MM.1S (cell line): Measurements from ENCODE around the gene FOXP1.

ENCODE experiments used
- DNase-seq: peaks from one replicate; pipeline ENCODE4 v3.0.0-alpha.2; 2015
- H2AFZ ChIP-seq: fragments of 300-600 bp; sonication (generic); 2 replicates; pipeline ENCODE4 v1.6.0; 2016; ENCODE audit warnings: antibody characterized with exemption, low read length
- H3F3A ChIP-seq: fragments of 300-600 bp; sonication (generic); 2 replicates; pipeline ENCODE4 v1.6.1; 2016; ENCODE audit warnings: mild to moderate bottlenecking, antibody characterized with exemption, low read length, moderate library complexity, mixed read lengths; ENCODE audit not compliant: insufficient read depth
- H3K27ac ChIP-seq: fragments of 300-600 bp; sonication (generic); 2 replicates; pipeline ENCODE4 v1.5.1; 2016; ENCODE audit warnings: mild to moderate bottlenecking, low read length
- H3K27me3 ChIP-seq: fragments of 300-600 bp; sonication (generic); replicated peaks from 2 replicates; pipeline ENCODE4 v1.6.0; 2016; ENCODE audit warnings: low read length; ENCODE audit not compliant: insufficient read depth
- H3K36me3 ChIP-seq: fragments of 300-600 bp; sonication (generic); replicated peaks from 2 replicates; pipeline ENCODE4 v1.6.1; 2016; ENCODE audit warnings: mild to moderate bottlenecking, low read length, mixed read lengths; ENCODE audit not compliant: insufficient read depth
- H3K4me1 ChIP-seq: fragments of 300-600 bp; sonication (generic); 2 replicates; pipeline ENCODE4 v1.6.1; 2016; ENCODE audit warnings: low read length, mixed read lengths
- H3K4me2 ChIP-seq: fragments of 300-600 bp; sonication (generic); 2 replicates; pipeline ENCODE4 v1.6.0; 2016; ENCODE audit warnings: low read depth, low read length
- H3K4me3 ChIP-seq: fragments of 300-600 bp; sonication (generic); 2 replicates; pipeline ENCODE4 v1.5.1; 2016; ENCODE audit warnings: low read length, mixed read lengths
- H3K79me2 ChIP-seq: fragments of 300-600 bp; sonication (generic); 2 replicates; pipeline ENCODE4 v1.6.1; 2016; ENCODE audit warnings: mixed run types, low read length, mixed read lengths
- H3K9ac ChIP-seq: fragments of 300-600 bp; sonication (generic); 2 replicates; pipeline ENCODE4 v1.6.1; 2016; ENCODE audit warnings: low read length, mixed read lengths
- H3K9me2 ChIP-seq: fragments of 300-600 bp; sonication (generic); replicated peaks from 2 replicates; pipeline ENCODE4 v1.6.1; 2016; ENCODE audit warnings: mild to moderate bottlenecking, low read length, mixed read lengths; ENCODE audit not compliant: insufficient read depth
- H3K9me3 ChIP-seq: fragments of 300-600 bp; sonication (generic); replicated peaks from 2 replicates; pipeline ENCODE4 v1.6.1; 2016; ENCODE audit warnings: mild to moderate bottlenecking, low read length, mixed read lengths; ENCODE audit not compliant: insufficient read depth
- H4K20me1 ChIP-seq: fragments of 300-600 bp; sonication (generic); 2 replicates; pipeline ENCODE4 v1.6.1; 2016; ENCODE audit warnings: mild to moderate bottlenecking, low read length, moderate library complexity, mixed read lengths; ENCODE audit not compliant: insufficient read depth
- EZH2 ChIP-seq: fragments of 300-600 bp; sonication (generic); optimal IDR thresholded peaks from 2 replicates; pipeline ENCODE3; 2017; ENCODE audit warnings: low read depth, mild to moderate bottlenecking, antibody characterized with exemption, low read length, mixed read lengths
- EZH2phosphoT487 ChIP-seq: fragments of 300-600 bp; sonication (generic); IDR thresholded peaks from 2 replicates; pipeline ENCODE4 v1.6.1; 2018; ENCODE audit warnings: antibody characterized with exemption, low read length
- TF ChIP-seq, protein P1 (sequence below): fragments of 300-600 bp; sonication (generic); IDR thresholded peaks from 2 replicates; pipeline ENCODE4 v1.5.1; 2016; ENCODE audit warnings: antibody characterized with exemption, low read length, mixed read lengths

FOXP1 gene

GRCh38 chr3:71425491-71426071, 157.9 kb downstream of the FOXP1 start:
- no peak overlapping the region for H3K27ac ChIP-seq
- H3K27me3 ChIP-seq, result no peaks in the 10 kb centered on the region
- no peaks in the 10 kb centered on the region for H3K9me2 ChIP-seq
- H3K4me2 ChIP-seq, result no peak overlapping the region
- peaks cover 19% of the 10 kb centered on the region for H3F3A ChIP-seq
- H3K4me3 ChIP-seq, result no peak overlapping the region
- H3K36me3 ChIP-seq, result no peaks in the 10 kb centered on the region
- H3K9ac ChIP-seq, result no peak overlapping the region
- TF ChIP-seq EZH2phosphoT487 (no peak), EZH2 (no peak)
- TF ChIP-seq, protein P1, sequence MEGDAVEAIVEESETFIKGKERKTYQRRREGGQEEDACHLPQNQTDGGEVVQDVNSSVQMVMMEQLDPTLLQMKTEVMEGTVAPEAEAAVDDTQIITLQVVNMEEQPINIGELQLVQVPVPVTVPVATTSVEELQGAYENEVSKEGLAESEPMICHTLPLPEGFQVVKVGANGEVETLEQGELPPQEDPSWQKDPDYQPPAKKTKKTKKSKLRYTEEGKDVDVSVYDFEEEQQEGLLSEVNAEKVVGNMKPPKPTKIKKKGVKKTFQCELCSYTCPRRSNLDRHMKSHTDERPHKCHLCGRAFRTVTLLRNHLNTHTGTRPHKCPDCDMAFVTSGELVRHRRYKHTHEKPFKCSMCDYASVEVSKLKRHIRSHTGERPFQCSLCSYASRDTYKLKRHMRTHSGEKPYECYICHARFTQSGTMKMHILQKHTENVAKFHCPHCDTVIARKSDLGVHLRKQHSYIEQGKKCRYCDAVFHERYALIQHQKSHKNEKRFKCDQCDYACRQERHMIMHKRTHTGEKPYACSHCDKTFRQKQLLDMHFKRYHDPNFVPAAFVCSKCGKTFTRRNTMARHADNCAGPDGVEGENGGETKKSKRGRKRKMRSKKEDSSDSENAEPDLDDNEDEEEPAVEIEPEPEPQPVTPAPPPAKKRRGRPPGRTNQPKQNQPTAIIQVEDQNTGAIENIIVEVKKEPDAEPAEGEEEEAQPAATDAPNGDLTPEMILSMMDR, result no peak
- no peak for DNase-seq
- H3K9me3 ChIP-seq, result no peaks in the 10 kb centered on the region
- no peak overlapping the region for H2AFZ ChIP-seq
- peaks cover 24% of the 10 kb centered on the region for H3K4me1 ChIP-seq
- H3K79me2 ChIP-seq, result no peaks in the 10 kb centered on the region
- H4K20me1 ChIP-seq, result no peaks in the 10 kb centered on the region

GRCh38 chr3:71423151-71423906, 160.2 kb downstream of the FOXP1 start:
- H3K4me2 ChIP-seq, result no peak overlapping the region
- DNase-seq, result no peak
- no peak overlapping the region for H3K27ac ChIP-seq
- peaks cover 30% of the 10 kb centered on the region for H3F3A ChIP-seq
- H3K9me3 ChIP-seq, result no peaks in the 10 kb centered on the region
- TF ChIP-seq, protein P1, result no peak
- no peak for TF ChIP-seq EZH2phosphoT487
- TF ChIP-seq EZH2, result no peak
- no peaks in the 10 kb centered on the region for H3K9me2 ChIP-seq
- peaks cover 42% of the 10 kb centered on the region for H3K4me1 ChIP-seq
- no peaks in the 10 kb centered on the region for H4K20me1 ChIP-seq
- no peak overlapping the region for H2AFZ ChIP-seq
- H3K36me3 ChIP-seq, result no peaks in the 10 kb centered on the region
- H3K9ac ChIP-seq, result no peak overlapping the region
- no peaks in the 10 kb centered on the region for H3K27me3 ChIP-seq
- no peak overlapping the region for H3K4me3 ChIP-seq
- H3K79me2 ChIP-seq, result no peaks in the 10 kb centered on the region

- H3K27me3 ChIP-seq, result no peaks in the 10 kb centered on the region
- H4K20me1 ChIP-seq, result no peaks in the 10 kb centered on the region
- DNase-seq, result peak; percentile 90
- H3F3A ChIP-seq, result peaks cover 30% of the 10 kb centered on the region
- no peaks in the 10 kb centered on the region for H3K9me3 ChIP-seq
- peaks cover 50% of the 10 kb centered on the region for H3K4me1 ChIP-seq
- peak overlapping the region; percentile 13; the same call in 1 of the 2 replicates for H3K4me3 ChIP-seq
- H3K27ac ChIP-seq, result peak overlapping the region; percentile 94
- H3K79me2 ChIP-seq, result no peaks in the 10 kb centered on the region
- H3K9me2 ChIP-seq, result no peaks in the 10 kb centered on the region
- H3K36me3 ChIP-seq, result no peaks in the 10 kb centered on the region
- H2AFZ ChIP-seq, result no peak overlapping the region
- peak overlapping the region; percentile 72 for H3K4me2 ChIP-seq
- TF ChIP-seq EZH2 (no peak), EZH2phosphoT487 (no peak)
- TF ChIP-seq, protein P1, result no peak
- peak overlapping the region; percentile 64 for H3K9ac ChIP-seq
Measured at GRCh38 chr3:71421820-71422566, 161.5 kb downstream of the FOXP1 start.
